ENCODE data around the gene SFR1. TPM values are rescaled to one million over a fixed set of nuclear protein-coding genes. Genes with fewer than 3 reads are reported as not detected.
"Not testable (repeated sequence)": the region's sequence is repeated elsewhere in the genome, so short reads cannot be mapped to it uniquely, and the experiment has no call there.

Gene SFR1
- total RNA-seq, 1 donor: 5.4 TPM

DNA sequence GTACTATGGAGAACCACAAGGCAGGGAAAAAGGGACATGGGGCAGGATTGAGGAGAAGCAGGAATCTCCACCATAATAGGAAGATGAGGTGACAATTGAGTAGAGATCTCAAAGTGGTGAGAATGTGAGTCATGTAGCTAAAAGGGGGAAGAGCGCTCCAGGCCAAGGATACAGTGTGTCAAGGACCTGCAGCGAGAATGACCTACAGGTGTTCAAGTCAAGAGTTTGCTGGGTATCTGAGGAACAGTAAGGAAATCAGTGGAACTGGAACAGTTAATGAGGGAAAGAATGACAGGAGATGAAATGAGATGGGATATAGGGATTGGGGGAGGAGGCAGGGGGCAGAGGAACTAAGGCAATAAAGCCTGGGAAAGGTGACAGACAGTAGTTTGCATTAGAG lies 33.6 kb downstream of the SFR1 start:
- no peak for DNase-seq (ENCODE audit: low read depth in 2 of 3, low spot score in 2 of 3)

DNA sequence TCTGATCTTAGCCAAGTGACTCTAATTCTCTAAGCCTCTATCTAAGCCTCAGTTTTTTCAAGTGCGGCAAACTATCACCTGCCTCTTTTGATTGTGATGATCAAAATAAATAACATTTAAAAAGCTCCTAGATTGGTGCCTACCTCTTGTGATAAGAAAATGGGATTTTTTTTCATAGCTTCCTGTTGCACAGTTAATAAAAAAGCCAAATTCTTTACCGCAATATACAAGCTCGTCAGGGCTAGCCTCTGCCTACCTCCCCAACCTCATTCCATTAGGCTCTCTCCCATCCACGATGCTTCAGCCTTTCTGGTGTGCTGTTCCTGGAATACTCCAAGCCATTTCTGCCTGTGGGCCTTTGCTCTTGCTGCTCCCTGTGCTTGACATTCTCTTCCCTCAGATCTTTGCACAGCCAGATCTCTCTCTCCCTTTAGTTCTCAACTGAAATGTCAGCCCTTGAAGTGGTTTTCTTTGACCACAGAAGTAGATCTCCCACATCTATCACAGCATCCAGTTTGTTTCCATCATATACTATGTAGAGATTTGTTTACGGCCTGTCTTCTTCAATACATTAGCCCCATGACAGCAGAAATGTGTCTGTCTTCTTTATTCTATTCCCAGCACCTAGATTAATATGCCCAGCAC lies 48.8 kb downstream of the SFR1 start:
- DNase-seq (ENCODE audit: low read depth in 2 of 3, low spot score in 2 of 3): peak in 1 of 3 donors; percentile 18

DNA sequence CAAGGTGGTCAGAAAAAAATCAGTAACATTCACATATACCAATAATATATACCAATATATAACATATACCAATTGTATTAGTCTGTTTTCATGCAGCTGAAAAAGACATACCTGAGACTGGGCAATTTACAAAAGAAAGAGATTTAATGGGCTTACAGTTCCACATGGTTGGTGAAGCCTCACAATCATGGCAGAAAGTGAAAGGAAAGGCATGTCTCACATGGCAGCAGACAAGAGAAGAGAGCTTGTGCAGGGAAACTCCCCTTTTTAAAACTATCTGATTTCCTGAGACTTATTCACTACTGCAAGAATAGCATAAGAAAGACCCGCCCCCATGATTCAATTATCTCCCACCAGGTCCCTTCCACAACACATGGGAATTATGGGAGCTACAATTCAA lies 52.2 kb downstream of the SFR1 start:
- DNase-seq (ENCODE audit: low read depth in 2 of 3, low spot score in 2 of 3): not testable (repeated sequence)

Other genes starting within 250 kb of the SFR1 start
- gene STN1, start 204.0 kb upstream of the SFR1 start, total RNA-seq: 34.5 TPM
- 11.6 TPM for gene SLK, start 155.0 kb upstream of the SFR1 start, total RNA-seq
- gene COL17A1, start 36.3 kb upstream of the SFR1 start, total RNA-seq: under 0.01 TPM
- 0.54 TPM for gene CFAP43, start 110.2 kb downstream of the SFR1 start, total RNA-seq
- 42.5 TPM for gene GSTO1, start 132.7 kb downstream of the SFR1 start, total RNA-seq
- 5.7 TPM for gene GSTO2, start 147.0 kb downstream of the SFR1 start, total RNA-seq
- gene ITPRIP, start 216.3 kb downstream of the SFR1 start, total RNA-seq: 10.8 TPM
- gene CFAP58, start 231.7 kb downstream of the SFR1 start, total RNA-seq: under 0.01 TPM

Measured in hematopoietic multipotent progenitor cell (in vitro differentiated cells).